IPS DF 6.9 (cell line): ENCODE data around the gene PAFAH1B2.

Source experiments
- DNase-seq: peaks from one replicate; pipeline ENCODE4 v3.0.0-alpha.2; 2013; ENCODE audit warnings: low read depth, low spot score
- H3K27ac ChIP-seq: one replicate; pipeline ENCODE4 v1.5.1; 2013; ENCODE audit warnings: low read length, control low read depth
- H3K27me3 ChIP-seq: 2 replicates; pipeline ENCODE4 v1.6.1; 2013; ENCODE audit warnings: mild to moderate bottlenecking, low read length; ENCODE audit not compliant: control insufficient read depth, insufficient read depth
- H3K36me3 ChIP-seq: 2 replicates; pipeline ENCODE4 v1.6.1; 2013; ENCODE audit warnings: low read length; ENCODE audit not compliant: control insufficient read depth, insufficient read depth
- H3K4me1 ChIP-seq: 2 replicates; pipeline ENCODE4 v1.6.1; 2013; ENCODE audit warnings: low read length; ENCODE audit not compliant: control insufficient read depth, insufficient read depth
- H3K4me3 ChIP-seq: 2 replicates; pipeline ENCODE4 v1.5.1; 2013; ENCODE audit warnings: mild to moderate bottlenecking, low read length
- H3K9me3 ChIP-seq: 2 replicates; pipeline ENCODE4 v1.6.1; 2013; ENCODE audit warnings: low read length, inconsistent platforms; ENCODE audit not compliant: control insufficient read depth, insufficient read depth
- WGBS: extraction: QIAGEN DNeasy Blood & Tissue Kit; methylation state at CpG from one replicate; pipeline ENCODE4 v1.1.7; 2013; ENCODE audit warnings: mixed read lengths, missing lambda C conversion rate; ENCODE audit not compliant: insufficient read length, insufficient coverage; 5-methylcytosine and 5-hydroxymethylcytosine counted together

The PAFAH1B2 gene

DNA sequence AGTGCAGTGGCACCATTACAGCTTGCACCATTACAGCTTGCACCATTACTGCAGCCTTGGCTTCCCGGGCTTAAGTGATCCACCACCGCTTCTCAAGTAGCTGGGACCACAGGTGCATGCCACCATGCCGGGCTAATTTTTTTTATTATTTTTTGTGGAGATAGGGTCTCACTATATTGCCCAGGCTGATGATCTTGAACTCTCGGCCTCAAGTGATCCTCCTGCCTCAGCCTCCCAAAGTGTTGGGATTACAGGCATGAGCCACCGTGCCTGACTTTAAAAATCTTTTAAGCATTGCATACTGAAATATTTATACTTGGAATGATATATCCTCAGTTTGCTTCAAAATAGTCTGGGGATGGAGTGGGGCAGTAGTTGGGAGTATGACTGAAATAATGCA lies 10.4 kb downstream of the PAFAH1B2 start:
- Histone ChIP-seq H3K27ac (no peak overlapping the region), H3K36me3 (peaks cover 3% of the 10 kb centered on the region; the same call in 1 of the 2 replicates), H3K4me3 (no peak overlapping the region), H3K4me1 (no peaks in the 10 kb centered on the region), H3K27me3 (no peaks in the 10 kb centered on the region), H3K9me3 (no peaks in the 10 kb centered on the region)
- WGBS = no CpG with 5 or more reads among the region's 5 CpGs
- DNase-seq = no peak

DNA sequence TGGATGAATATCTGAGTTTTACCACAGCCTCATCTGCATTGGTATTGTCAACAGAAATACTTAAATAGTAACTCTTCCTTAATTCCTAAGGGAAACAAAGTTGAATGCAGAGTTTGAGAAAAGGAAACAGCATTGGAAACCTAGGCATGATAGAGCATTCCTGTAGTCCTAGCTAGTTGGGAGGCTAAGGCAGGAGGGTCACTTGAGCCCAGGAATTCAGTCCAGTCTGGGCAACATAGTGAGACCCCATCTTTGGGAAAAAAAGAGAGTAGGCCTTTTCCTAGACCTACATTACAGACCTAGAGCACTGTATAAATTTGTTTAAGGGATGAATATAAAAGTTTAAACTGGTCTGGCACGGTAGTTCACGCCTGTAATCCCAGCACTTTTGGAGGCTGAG lies 13.4 kb downstream of the PAFAH1B2 start:
- Histone ChIP-seq H3K36me3 (peaks cover 3% of the 10 kb centered on the region; the same call in 1 of the 2 replicates), H3K4me3 (no peak overlapping the region), H3K27ac (no peak overlapping the region), H3K9me3 (no peaks in the 10 kb centered on the region), H3K27me3 (no peaks in the 10 kb centered on the region), H3K4me1 (no peaks in the 10 kb centered on the region)
- no CpG with 5 or more reads among the region's 2 CpGs for WGBS
- DNase-seq = no peak

DNA sequence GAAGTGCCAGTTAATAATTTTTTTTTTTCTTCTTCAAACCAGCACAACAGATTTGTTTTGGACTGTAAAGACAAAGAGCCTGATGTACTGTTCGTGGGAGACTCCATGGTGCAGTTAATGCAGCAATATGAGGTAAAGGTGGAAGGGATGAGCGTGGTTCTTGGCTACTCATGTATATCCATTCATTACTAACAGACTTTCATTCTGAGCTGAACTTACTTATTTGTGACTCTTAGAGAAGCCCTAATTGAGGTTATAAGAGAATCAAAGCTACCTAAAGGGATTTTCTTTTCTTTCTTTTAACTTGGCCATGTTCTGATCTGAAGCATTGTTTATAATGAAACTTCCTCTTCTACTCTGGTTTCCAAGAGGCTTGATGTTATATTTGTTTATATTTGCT lies 15.8 kb downstream of the PAFAH1B2 start:
- no peak overlapping the region for H3K4me3 ChIP-seq
- H3K27ac ChIP-seq = no peak overlapping the region
- no peak for DNase-seq
- no CpG with 5 or more reads among the region's 2 CpGs for whole genome bisulfite sequencing
- H3K4me1 ChIP-seq = no peaks in the 10 kb centered on the region
- H3K9me3 ChIP-seq = no peaks in the 10 kb centered on the region
- no peaks in the 10 kb centered on the region for H3K27me3 ChIP-seq
- peaks cover 10% of the 10 kb centered on the region; the same call in 1 of the 2 replicates for H3K36me3 ChIP-seq

DNA sequence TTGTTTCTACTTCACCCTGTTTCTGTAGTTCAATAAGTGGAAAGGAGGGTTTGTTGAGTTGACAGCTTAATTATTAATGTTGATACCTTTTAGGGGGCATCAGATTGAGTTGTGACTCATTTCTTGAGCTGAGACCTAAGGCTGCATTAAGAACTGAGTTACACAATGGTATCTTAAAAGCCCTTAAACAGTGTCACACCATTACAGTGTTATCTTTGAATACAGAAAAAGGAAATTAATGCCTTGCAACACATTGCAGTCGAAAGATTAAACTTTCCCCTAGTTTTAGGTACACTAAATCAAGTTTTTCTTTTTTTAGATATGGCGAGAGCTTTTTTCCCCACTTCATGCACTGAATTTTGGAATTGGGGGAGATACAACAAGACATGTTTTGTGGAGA lies 16.7 kb downstream of the PAFAH1B2 start:
- DNase-seq = no peak

DNA sequence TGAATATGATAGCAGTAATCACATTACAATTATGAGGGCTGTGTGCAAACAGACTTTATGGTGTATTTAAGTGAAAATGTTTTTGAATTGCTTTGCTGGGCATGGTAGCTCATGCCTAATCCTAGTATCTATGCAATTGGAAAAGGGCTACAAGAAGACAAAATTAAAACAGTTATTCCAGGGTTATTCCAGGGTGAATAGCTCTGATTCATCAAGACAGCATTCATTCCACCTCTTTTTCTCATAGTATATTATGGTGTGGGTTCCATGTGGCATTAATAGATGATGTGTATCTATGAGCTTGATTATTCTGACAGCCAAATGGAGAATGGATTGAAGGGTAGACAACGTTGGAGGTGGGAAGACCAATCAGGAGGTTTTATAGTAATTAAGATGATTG lies 22.4 kb downstream of the PAFAH1B2 start:
- no peak overlapping the region for H3K4me3 ChIP-seq
- no peak overlapping the region for H3K27ac ChIP-seq
- H3K36me3 ChIP-seq = peaks cover 12% of the 10 kb centered on the region; the same call in 1 of the 2 replicates
- no CpG with 5 or more reads among the region's 1 CpG for WGBS
- no peak for DNase-seq
- no peaks in the 10 kb centered on the region for H3K9me3 ChIP-seq
- H3K27me3 ChIP-seq = no peaks in the 10 kb centered on the region
- no peaks in the 10 kb centered on the region for H3K4me1 ChIP-seq

More for the DNA sequence above, 16.7 kb downstream of the PAFAH1B2 start:
- Histone ChIP-seq H3K4me1 (no peaks in the 10 kb centered on the region), H3K27me3 (no peaks in the 10 kb centered on the region), H3K36me3 (peaks cover 7% of the 10 kb centered on the region; the same call in 1 of the 2 replicates), H3K27ac (no peak overlapping the region), H3K9me3 (no peaks in the 10 kb centered on the region), H3K4me3 (no peak overlapping the region)
- no CpG with 5 or more reads among the region's 2 CpGs for WGBS

DNA sequence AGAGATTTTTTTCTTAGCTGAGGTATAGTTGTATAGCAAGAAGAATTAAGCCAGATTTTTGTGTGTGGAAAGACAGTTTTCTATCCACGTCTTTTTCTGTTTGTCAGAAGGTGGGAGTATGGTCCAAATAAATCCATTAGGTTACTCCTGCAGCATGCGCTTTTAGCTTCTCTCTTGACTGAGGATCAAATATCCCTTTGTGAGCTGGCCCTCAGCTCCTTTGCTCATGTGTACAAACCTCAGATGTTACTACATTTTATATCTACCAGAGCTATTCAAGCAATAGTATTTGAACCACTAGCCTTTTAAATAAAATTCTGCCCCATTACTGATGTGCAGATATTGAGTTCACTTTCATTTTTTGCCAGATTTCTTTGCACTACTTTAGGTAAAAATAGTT lies 25.6 kb downstream of the PAFAH1B2 start:
- no peak overlapping the region for H3K27ac ChIP-seq
- H3K9me3 ChIP-seq = no peaks in the 10 kb centered on the region
- no peak for DNase-seq
- H3K27me3 ChIP-seq = no peaks in the 10 kb centered on the region
- H3K4me1 ChIP-seq = no peaks in the 10 kb centered on the region
- H3K4me3 ChIP-seq = no peak overlapping the region
- no CpG with 5 or more reads among the region's 2 CpGs for WGBS
- peaks cover 7% of the 10 kb centered on the region; the same call in 1 of the 2 replicates for H3K36me3 ChIP-seq

DNA sequence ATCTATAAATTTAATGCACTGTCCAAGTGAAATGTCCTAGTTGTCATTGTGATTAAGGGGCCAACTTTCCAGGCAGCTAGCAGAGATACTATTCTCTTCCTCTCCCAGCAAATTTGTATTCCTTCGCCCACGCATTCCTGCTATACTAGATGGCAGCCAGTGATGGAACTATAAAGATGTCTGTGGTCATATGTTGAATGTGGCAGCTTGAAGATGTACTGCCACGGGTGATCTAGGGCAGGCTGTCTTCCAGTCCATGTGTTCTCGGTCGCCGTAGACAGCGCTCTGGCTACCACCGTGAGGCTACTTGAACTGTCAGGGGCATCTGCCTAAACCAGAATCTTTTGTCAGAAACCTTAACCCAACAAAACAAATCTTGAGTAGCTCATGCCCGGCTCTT lies 26.1 kb downstream of the PAFAH1B2 start:
- no peak for DNase-seq
- WGBS = no CpG with 5 or more reads among the region's 9 CpGs

DNA sequence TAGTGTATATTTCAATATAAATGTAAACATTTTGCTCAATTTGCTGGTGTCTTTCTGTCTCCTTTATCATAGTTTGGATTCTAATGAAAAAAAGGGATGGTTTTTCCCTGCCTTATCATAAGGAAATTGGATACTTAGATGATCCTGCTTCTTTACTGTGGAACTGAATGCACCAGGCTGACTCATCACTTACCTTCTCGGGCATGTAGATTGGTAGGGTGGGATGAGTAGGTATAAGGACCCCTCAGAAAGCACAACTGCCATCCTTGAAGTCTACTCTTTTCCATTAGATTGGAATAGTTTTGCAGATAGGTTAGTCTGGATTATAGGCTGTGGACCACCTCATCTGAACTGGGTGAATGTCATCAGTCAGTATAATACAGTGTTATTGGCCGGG lies 26.9 kb downstream of the PAFAH1B2 start:
- H3K4me1 ChIP-seq = no peaks in the 10 kb centered on the region
- no peak for DNase-seq
- H3K27me3 ChIP-seq = no peaks in the 10 kb centered on the region
- H3K36me3 ChIP-seq = peaks cover 7% of the 10 kb centered on the region; the same call in 1 of the 2 replicates
- H3K9me3 ChIP-seq = no peaks in the 10 kb centered on the region
- H3K27ac ChIP-seq = no peak overlapping the region
- H3K4me3 ChIP-seq = no peak overlapping the region
- WGBS = no CpG with 5 or more reads among the region's 2 CpGs

More for the DNA sequence above, 26.1 kb downstream of the PAFAH1B2 start:
- H3K9me3 ChIP-seq = no peaks in the 10 kb centered on the region
- peaks cover 7% of the 10 kb centered on the region; the same call in 1 of the 2 replicates for H3K36me3 ChIP-seq
- H3K4me3 ChIP-seq = no peak overlapping the region
- no peaks in the 10 kb centered on the region for H3K27me3 ChIP-seq
- H3K4me1 ChIP-seq = no peaks in the 10 kb centered on the region
- H3K27ac ChIP-seq = no peak overlapping the region

DNA sequence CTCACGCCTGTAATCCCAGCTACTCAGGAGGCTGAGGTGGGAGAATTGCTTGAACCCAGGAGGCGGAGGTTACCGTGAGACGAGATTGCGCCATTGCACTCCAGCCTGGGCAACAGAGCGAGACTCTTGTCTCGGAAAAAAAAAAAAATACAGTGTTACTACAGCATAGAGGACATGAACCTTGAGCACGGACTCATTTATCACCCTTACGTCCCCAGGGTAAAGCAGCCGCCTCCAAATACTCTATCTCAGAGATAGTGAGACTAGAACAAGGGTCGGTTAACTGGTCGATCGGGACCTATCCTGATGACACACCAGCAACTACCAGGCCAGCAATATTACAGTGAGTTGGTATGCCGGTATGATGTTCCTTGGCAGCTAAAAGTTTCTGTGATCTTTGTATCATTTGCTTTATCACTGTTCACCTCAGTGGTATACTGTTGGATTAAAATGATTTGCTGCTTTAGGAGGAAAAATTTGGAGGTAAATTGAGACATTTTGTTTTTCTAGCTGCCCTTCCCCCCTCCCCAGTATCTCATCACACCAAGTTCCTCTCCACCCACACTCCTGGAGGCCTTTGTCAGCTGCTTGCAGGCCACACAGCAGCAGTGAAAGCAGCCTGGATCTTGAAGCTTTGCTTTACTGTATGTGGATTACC lies 27.4 kb downstream of the PAFAH1B2 start:
- H3K4me3 ChIP-seq = no peak overlapping the region
- no peaks in the 10 kb centered on the region for H3K9me3 ChIP-seq
- H3K36me3 ChIP-seq = peaks cover 7% of the 10 kb centered on the region; the same call in 1 of the 2 replicates
- no CpG with 5 or more reads among the region's 14 CpGs for WGBS
- H3K4me1 ChIP-seq = no peaks in the 10 kb centered on the region
- DNase-seq = no peak
- no peaks in the 10 kb centered on the region for H3K27me3 ChIP-seq
- no peak overlapping the region for H3K27ac ChIP-seq

DNA sequence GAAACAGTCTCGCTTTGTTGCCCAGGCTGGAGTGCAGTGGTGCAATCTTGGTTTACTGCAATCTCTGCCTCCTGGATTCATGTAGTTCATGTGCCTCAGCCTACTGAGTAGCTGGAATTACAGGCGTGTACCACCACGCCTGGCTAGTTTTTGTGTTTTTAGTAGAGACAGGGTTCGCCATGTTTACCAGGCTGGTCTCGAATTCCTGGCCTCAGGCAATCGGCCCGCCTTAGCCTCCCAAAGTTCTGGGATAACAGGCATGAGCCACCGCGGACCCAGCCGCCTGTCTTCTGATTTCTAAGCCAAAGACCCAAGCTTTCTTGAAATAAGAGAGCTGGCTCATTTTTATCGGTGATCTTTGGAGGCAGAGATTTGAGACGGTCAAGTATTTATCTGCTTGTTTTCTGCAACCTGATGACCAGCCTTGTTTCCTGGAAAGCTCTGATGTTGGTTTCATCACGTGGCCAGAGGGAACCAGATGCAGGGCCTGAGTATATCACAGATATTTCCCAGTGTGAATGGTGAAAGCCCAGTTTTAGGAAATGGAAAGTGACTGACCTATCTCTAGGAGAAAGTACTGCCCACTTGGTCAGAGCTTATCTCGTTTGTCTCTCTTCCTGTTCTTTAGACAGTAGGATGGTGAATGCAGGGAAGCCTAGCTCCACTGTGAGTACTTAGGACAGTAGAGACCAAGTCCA lies 28.8 kb downstream of the PAFAH1B2 start:
- DNase-seq = no peak
- peaks cover 3% of the 10 kb centered on the region; the same call in 1 of the 2 replicates for H3K36me3 ChIP-seq
- no peak overlapping the region for H3K4me3 ChIP-seq
- H3K9me3 ChIP-seq = no peaks in the 10 kb centered on the region
- no peak overlapping the region for H3K27ac ChIP-seq
- H3K4me1 ChIP-seq = no peaks in the 10 kb centered on the region
- no CpG with 5 or more reads among the region's 14 CpGs for WGBS
- no peaks in the 10 kb centered on the region for H3K27me3 ChIP-seq
